Neural crest cell (in vitro differentiated cells): ENCODE measurements around the gene TBXT. TPM values are rescaled to one million over a fixed set of nuclear protein-coding genes. Genes with fewer than 3 reads are reported as not detected.

Source experiments
- DNase-seq: peaks from one replicate; pipeline ENCODE4 v3.0.0; 2021; ENCODE audit warnings: low read depth, mixed read lengths, low spot score
- H3K27ac Mint-ChIP-seq: one replicate; pipeline ENCODE4 v1.8.0; 2021; ENCODE audit warnings: mild to moderate bottlenecking, mixed read lengths; ENCODE audit not compliant: unreplicated experiment
- H3K27me3 Mint-ChIP-seq: 2 replicates; pipeline ENCODE4 v1.8.0; 2021; ENCODE audit warnings: low read depth, mild to moderate bottlenecking, mixed read lengths
- H3K36me3 Mint-ChIP-seq: 2 replicates; pipeline ENCODE4 v1.8.0; 2021; ENCODE audit warnings: low read depth, mild to moderate bottlenecking, mixed read lengths
- H3K4me1 Mint-ChIP-seq: 2 replicates; pipeline ENCODE4 v1.8.0; 2021; ENCODE audit warnings: mixed read lengths
- H3K4me3 Mint-ChIP-seq: one replicate; pipeline ENCODE4 v1.8.0; 2021; ENCODE audit warnings: mild to moderate bottlenecking, mixed read lengths
- H3K9me3 Mint-ChIP-seq: 2 replicates; pipeline ENCODE4 v1.8.0; 2021; ENCODE audit warnings: mixed read lengths
- total RNA-seq: library from RNA; stranded (reverse); gene quantifications from 2 replicates; pipeline ENCODE4 v1.2.1, GENCODE V29; 2021
- TF ChIP-seq, protein P1 (sequence below): fragments of 200-600 bp; sonication (generic); conservative IDR thresholded peaks from 2 replicates; pipeline ENCODE4 v1.5.0; 2021; ENCODE audit warnings: antibody characterized with exemption, mild to moderate bottlenecking

The TBXT gene
- total RNA-seq, 1 donor from 2014 or later = not detected

GRCh38 chr6:166204852-166205650, 37.4 kb upstream of the TBXT start:
- H3K27ac Mint-ChIP-seq = no peak overlapping the region
- TF ChIP-seq, protein P1, sequence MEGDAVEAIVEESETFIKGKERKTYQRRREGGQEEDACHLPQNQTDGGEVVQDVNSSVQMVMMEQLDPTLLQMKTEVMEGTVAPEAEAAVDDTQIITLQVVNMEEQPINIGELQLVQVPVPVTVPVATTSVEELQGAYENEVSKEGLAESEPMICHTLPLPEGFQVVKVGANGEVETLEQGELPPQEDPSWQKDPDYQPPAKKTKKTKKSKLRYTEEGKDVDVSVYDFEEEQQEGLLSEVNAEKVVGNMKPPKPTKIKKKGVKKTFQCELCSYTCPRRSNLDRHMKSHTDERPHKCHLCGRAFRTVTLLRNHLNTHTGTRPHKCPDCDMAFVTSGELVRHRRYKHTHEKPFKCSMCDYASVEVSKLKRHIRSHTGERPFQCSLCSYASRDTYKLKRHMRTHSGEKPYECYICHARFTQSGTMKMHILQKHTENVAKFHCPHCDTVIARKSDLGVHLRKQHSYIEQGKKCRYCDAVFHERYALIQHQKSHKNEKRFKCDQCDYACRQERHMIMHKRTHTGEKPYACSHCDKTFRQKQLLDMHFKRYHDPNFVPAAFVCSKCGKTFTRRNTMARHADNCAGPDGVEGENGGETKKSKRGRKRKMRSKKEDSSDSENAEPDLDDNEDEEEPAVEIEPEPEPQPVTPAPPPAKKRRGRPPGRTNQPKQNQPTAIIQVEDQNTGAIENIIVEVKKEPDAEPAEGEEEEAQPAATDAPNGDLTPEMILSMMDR = no peak

DNA sequence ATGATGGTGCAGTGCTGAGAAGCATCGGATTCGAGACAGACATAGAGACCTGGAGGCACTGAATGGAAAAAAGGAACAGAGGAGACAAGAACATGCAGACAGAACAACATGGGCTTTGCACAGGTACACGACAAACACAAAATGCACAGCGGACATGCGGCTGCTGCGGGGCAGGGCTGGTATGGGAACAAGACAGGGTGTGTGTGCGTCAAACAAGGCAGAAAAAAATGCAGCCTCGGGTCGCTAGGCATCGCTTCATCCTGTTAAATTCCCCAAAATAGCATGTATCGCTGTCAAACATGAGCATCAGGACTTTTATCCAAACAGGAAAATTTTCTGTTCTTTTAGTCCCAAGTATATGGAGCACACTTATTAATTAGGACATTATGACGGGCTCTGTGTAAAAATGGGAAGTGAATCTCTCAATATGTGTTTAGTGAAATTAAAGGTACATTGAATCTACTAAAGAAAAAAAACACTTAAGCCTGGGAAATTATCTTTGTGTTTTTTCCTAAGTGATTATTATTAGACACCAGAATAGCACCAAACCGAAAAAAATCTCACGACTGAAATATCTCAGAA, 36.1 kb upstream of the TBXT start:
- TF ChIP-seq, protein P1 = no peak
- H3K9me3 Mint-ChIP-seq = no peaks in the 10 kb centered on the region
- H3K4me3 Mint-ChIP-seq = no peak overlapping the region
- H3K4me1 Mint-ChIP-seq = no peaks in the 10 kb centered on the region
- H3K27ac Mint-ChIP-seq = no peak overlapping the region
- H3K27me3 Mint-ChIP-seq = peaks cover 4% of the 10 kb centered on the region
- H3K36me3 Mint-ChIP-seq = no peaks in the 10 kb centered on the region
- no peak for DNase-seq

More at GRCh38 chr6:166204852-166205650, 37.4 kb upstream of the TBXT start:
- no peak for DNase-seq
- Mint-ChIP-seq H3K4me3 (no peak overlapping the region), H3K9me3 (no peaks in the 10 kb centered on the region), H3K27me3 (peaks cover 4% of the 10 kb centered on the region), H3K36me3 (no peaks in the 10 kb centered on the region), H3K4me1 (no peaks in the 10 kb centered on the region)

- Mint-ChIP-seq H3K27me3 (peaks cover 9% of the 10 kb centered on the region), H3K4me1 (no peaks in the 10 kb centered on the region), H3K27ac (no peak overlapping the region), H3K36me3 (no peaks in the 10 kb centered on the region), H3K4me3 (no peak overlapping the region), H3K9me3 (no peaks in the 10 kb centered on the region)
- DNase-seq = no peak
- TF ChIP-seq, protein P1 = no peak
Measured at GRCh38 chr6:166203003-166203640, 35.5 kb upstream of the TBXT start.

DNA sequence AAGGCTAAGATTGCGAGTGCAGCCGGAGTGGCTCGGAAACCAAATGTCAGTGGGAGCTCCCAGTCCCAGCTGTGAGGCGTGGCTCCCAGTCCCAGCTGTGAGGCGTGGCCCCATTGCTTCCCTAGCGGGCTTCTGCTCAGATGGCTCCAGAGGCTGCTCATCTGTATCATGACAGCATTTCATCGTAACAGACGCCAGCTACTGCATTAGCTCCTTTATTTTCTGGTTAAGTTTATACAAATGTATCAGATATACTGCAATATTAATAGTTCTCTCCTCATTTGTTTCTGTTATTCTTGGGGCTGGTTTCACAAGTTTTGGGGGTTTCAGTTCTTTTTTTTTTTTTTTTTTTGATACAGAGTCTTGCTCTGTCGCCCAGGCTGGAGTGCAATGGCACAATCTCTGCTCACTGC, 34.7 kb upstream of the TBXT start:
- H3K4me1 Mint-ChIP-seq = peaks cover 8% of the 10 kb centered on the region
- H3K36me3 Mint-ChIP-seq = no peaks in the 10 kb centered on the region
- DNase-seq = no peak
- TF ChIP-seq, protein P1 = no peak
- no peak overlapping the region for H3K4me3 Mint-ChIP-seq
- H3K9me3 Mint-ChIP-seq = no peaks in the 10 kb centered on the region
- H3K27ac Mint-ChIP-seq = no peak overlapping the region
- peaks cover 10% of the 10 kb centered on the region for H3K27me3 Mint-ChIP-seq

DNA sequence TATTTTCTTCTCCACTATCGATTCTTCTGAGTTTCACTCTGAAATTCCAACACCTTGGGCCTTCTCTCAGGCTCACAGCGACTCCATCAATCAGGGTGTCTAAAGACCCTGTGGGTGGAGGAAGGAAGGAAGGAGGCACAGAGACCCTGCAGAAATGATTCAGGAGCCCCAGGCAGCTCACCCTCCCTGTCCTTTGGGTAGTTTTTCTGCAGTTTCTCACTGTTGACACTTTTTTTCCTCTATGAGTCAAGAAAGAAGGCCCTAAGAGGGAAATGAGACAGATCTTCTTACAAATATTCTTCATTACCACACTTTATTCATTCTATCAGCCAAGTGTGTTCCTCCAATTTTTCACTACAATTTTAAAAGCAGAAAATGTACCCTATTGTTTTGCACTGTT, 34.2 kb upstream of the TBXT start:
- no peak overlapping the region for H3K4me3 Mint-ChIP-seq
- H3K9me3 Mint-ChIP-seq = no peaks in the 10 kb centered on the region
- H3K27ac Mint-ChIP-seq = no peak overlapping the region
- no peaks in the 10 kb centered on the region for H3K36me3 Mint-ChIP-seq
- TF ChIP-seq, protein P1 = no peak
- peaks cover 10% of the 10 kb centered on the region for H3K27me3 Mint-ChIP-seq
- DNase-seq = no peak
- peaks cover 12% of the 10 kb centered on the region for H3K4me1 Mint-ChIP-seq
